ENCODE results near the gene DST.

DNA sequence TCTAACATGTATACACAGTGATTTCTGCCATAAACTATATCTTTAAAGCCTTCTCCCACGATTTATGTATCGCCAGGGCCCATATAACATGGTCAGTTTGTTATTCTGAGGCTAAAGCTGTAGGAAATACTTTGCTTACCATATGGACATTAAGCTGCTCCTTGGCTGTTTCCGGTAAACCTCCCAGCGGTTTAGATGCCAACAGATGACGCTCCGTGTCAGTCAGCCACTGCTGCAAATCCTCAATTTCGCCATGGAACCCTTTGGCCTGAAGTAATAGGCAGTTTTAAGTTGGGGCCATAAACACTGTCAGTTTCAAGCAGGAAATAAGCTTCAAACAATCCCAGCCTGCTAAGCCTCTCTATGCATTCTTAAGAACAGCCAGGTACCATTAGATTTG, 145.4 kb downstream of the DST start:
- TF ChIP-seq, protein P1, sequence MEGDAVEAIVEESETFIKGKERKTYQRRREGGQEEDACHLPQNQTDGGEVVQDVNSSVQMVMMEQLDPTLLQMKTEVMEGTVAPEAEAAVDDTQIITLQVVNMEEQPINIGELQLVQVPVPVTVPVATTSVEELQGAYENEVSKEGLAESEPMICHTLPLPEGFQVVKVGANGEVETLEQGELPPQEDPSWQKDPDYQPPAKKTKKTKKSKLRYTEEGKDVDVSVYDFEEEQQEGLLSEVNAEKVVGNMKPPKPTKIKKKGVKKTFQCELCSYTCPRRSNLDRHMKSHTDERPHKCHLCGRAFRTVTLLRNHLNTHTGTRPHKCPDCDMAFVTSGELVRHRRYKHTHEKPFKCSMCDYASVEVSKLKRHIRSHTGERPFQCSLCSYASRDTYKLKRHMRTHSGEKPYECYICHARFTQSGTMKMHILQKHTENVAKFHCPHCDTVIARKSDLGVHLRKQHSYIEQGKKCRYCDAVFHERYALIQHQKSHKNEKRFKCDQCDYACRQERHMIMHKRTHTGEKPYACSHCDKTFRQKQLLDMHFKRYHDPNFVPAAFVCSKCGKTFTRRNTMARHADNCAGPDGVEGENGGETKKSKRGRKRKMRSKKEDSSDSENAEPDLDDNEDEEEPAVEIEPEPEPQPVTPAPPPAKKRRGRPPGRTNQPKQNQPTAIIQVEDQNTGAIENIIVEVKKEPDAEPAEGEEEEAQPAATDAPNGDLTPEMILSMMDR (IDR thresholded peaks at IDR 0.05): no peak
- no peak for TF ChIP-seq EZH2 (IDR thresholded peaks at IDR 0.05; ENCODE audit: borderline replicate concordance, insufficient read depth, low read depth, low read length, poor library complexity, severe bottlenecking)

Data from B cell (primary cell).